SU-DHL-6 (cell line): ENCODE results near the gene GOLGA3.

ENCODE experiments used
- H2AFZ ChIP-seq: fragments of 200-600 bp; sonication (generic); 2 replicates; pipeline ENCODE4 v1.6.1; 2014; ENCODE audit warnings: low read depth, mild to moderate bottlenecking, moderate library complexity, mixed read lengths, antibody characterized with exemption, low read length; ENCODE audit not compliant: severe bottlenecking
- H3F3A ChIP-seq: fragments of 200-600 bp; shearing (Covaris generic); 2 replicates; pipeline ENCODE4 v1.6.0; 2016; ENCODE audit warnings: antibody characterized with exemption, mild to moderate bottlenecking; ENCODE audit not compliant: insufficient read depth
- H3K27ac ChIP-seq: fragments of 200-600 bp; sonication (generic); 2 replicates; pipeline ENCODE4 v1.5.1; 2016; ENCODE audit warnings: low read depth, mild to moderate bottlenecking, low read length, moderate library complexity, mixed read lengths
- H3K27me3 ChIP-seq: fragments of 200-600 bp; sonication (generic), shearing (Covaris generic); 2 replicates; pipeline ENCODE4 v1.6.0; 2014; ENCODE audit warnings: mild to moderate bottlenecking, low read length
- H3K36me3 ChIP-seq: fragments of 200-600 bp; sonication (generic); 2 replicates; pipeline ENCODE4 v1.6.1; 2014; ENCODE audit warnings: mild to moderate bottlenecking, low read length, mixed read lengths
- H3K4me2 ChIP-seq: fragments of 300-600, 200-600 bp; shearing (Covaris generic), sonication (generic); 2 replicates; pipeline ENCODE4 v1.6.0; 2014; ENCODE audit warnings: low read length, low read depth, mild to moderate bottlenecking; ENCODE audit not compliant: poor library complexity, severe bottlenecking
- H3K4me3 ChIP-seq: fragments of 200-600 bp; sonication (generic); 2 replicates; pipeline ENCODE4 v1.5.1; 2014; ENCODE audit warnings: antibody characterized with exemption, low read length, mild to moderate bottlenecking, mixed read lengths; ENCODE audit not compliant: insufficient read depth, poor library complexity, severe bottlenecking
- H3K79me2 ChIP-seq: fragments of 200-600 bp; sonication (generic); 2 replicates; pipeline ENCODE4 v1.6.1; 2014; ENCODE audit warnings: mild to moderate bottlenecking, low read length, moderate library complexity; ENCODE audit not compliant: insufficient read depth
- H3K9ac ChIP-seq: fragments of 200-600 bp; sonication (generic); 2 replicates; pipeline ENCODE4 v1.7.0; 2014; ENCODE audit warnings: mild to moderate bottlenecking, low read length
- H3K9me2 ChIP-seq: fragments of 200-600 bp; sonication (generic); replicated peaks from 2 replicates; pipeline ENCODE4 v1.6.1; 2014; ENCODE audit warnings: low read length; ENCODE audit not compliant: insufficient read depth
- H3K9me3 ChIP-seq: fragments of 200-600 bp; sonication (generic); 2 replicates; pipeline ENCODE4 v1.6.1; 2014; ENCODE audit warnings: low read length, mixed read lengths; ENCODE audit not compliant: insufficient read depth
- H4K20me1 ChIP-seq: fragments of 200-600 bp; sonication (generic); 2 replicates; pipeline ENCODE4 v1.6.1; 2014; ENCODE audit warnings: low read depth, mild to moderate bottlenecking, antibody characterized with exemption, low read length, moderate library complexity, mixed read lengths
- EZH2phosphoT487 ChIP-seq: fragments of 200-600 bp; sonication (generic), shearing (Covaris generic); conservative IDR thresholded peaks from 2 replicates; pipeline ENCODE4 v1.6.1; 2018; ENCODE audit warnings: mild to moderate bottlenecking, antibody characterized with exemption, low read length, moderate library complexity, mixed read lengths
- TF ChIP-seq, protein P1 (sequence below): fragments of 200-600 bp; sonication (generic); IDR thresholded peaks from one replicate; pipeline ENCODE4 v1.5.1; 2017; ENCODE audit warnings: antibody characterized with exemption, mild to moderate bottlenecking, low read length, moderate library complexity; ENCODE audit not compliant: insufficient read depth, poor library complexity, severe bottlenecking

GOLGA3 gene

GRCh38 chr12:132765361-132765760 lies 63.3 kb downstream of the GOLGA3 start:
- H3F3A ChIP-seq = peaks cover 35% of the 10 kb centered on the region
- H3K4me3 ChIP-seq = no peak overlapping the region
- no peak overlapping the region for H3K9ac ChIP-seq
- H3K79me2 ChIP-seq = peaks cover 18% of the 10 kb centered on the region
- H3K27ac ChIP-seq = no peak overlapping the region
- no peaks in the 10 kb centered on the region for H3K9me2 ChIP-seq
- TF ChIP-seq, protein P1, sequence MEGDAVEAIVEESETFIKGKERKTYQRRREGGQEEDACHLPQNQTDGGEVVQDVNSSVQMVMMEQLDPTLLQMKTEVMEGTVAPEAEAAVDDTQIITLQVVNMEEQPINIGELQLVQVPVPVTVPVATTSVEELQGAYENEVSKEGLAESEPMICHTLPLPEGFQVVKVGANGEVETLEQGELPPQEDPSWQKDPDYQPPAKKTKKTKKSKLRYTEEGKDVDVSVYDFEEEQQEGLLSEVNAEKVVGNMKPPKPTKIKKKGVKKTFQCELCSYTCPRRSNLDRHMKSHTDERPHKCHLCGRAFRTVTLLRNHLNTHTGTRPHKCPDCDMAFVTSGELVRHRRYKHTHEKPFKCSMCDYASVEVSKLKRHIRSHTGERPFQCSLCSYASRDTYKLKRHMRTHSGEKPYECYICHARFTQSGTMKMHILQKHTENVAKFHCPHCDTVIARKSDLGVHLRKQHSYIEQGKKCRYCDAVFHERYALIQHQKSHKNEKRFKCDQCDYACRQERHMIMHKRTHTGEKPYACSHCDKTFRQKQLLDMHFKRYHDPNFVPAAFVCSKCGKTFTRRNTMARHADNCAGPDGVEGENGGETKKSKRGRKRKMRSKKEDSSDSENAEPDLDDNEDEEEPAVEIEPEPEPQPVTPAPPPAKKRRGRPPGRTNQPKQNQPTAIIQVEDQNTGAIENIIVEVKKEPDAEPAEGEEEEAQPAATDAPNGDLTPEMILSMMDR = no peak
- no peak for TF ChIP-seq EZH2phosphoT487
- H2AFZ ChIP-seq = no peak overlapping the region
- H3K9me3 ChIP-seq = no peaks in the 10 kb centered on the region
- no peaks in the 10 kb centered on the region for H3K27me3 ChIP-seq
- no peak overlapping the region for H3K4me2 ChIP-seq
- peaks cover 4% of the 10 kb centered on the region; the same call in 1 of the 2 replicates for H3K36me3 ChIP-seq
- H4K20me1 ChIP-seq = peaks cover 5% of the 10 kb centered on the region; the same call in 1 of the 2 replicates

DNA sequence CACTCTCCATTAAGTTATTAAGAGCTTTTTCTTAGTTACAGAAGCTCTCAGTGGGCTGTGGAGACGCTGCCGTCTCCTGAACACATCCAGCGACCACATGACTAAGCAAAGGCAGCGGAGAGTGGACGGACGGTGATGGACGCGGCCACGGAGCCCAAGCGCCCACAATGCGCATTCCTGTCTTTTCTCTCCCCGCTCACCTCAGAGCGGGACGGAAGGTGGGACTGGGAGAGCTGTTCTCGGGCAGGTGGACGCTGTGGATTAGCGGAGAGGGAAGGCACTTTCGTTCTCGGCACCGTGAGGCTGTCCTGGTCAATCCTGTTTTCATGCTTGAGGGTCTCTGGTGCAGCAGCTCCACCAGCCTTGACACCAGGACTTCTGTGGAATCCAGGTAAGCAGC lies 64.4 kb downstream of the GOLGA3 start:
- Histone ChIP-seq H2AFZ (no peak overlapping the region), H3K9me3 (no peaks in the 10 kb centered on the region), H3K4me3 (no peak overlapping the region), H3K27me3 (no peaks in the 10 kb centered on the region), H3K4me2 (no peak overlapping the region), H3K27ac (no peak overlapping the region), H3K36me3 (no peaks in the 10 kb centered on the region; the same call in 1 of the 2 replicates), H3F3A (peaks cover 24% of the 10 kb centered on the region), H3K9me2 (no peaks in the 10 kb centered on the region), H4K20me1 (peaks cover 10% of the 10 kb centered on the region; the same call in 1 of the 2 replicates), H3K9ac (no peak overlapping the region), H3K79me2 (peaks cover 30% of the 10 kb centered on the region)
- TF ChIP-seq EZH2phosphoT487 = no peak
- TF ChIP-seq, protein P1 = no peak

DNA sequence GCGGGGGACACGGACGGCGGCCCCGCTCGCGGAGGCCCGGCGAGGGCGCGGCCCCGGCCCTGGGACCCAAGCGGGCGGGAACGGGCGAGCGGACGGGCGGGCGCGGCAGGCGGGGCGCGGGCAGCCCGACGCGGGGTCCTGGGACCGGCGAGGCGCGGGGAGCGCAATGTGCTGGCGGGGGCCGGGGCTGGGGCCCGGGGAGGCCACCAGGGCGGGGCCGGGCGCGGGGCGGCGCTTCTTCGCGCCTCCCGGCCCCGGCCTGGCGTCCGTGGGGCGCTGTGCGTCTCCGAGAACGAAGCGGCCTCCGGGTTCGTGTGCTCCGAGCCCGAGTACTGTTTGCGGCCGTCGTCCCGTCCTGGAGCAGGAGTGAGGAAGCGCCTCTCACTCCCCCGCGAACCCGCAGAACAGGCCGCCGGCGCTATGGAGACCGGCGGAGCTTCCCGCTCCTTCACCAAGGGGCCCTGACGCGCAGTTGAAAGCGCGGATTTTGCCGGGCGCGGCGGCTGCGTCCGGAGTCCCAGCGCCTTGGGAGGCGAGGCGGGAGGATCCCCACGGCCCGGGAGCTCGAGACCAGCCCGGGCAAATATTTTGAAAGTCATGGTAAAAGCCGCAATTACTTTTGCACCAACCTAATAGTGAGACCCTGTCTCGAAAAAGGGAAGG lies 66.6 kb downstream of the GOLGA3 start:
- Histone ChIP-seq H3K36me3 (0 out of 2 replicates have a peak, but pooled peaks cover 1% of the 10 kb centered on the region), H3K9ac (peak overlapping the region; percentile 99), H3K27ac (peak overlapping the region; percentile 96), H3F3A (0 out of 2 replicates have a peak, but pooled peaks cover 6% of the 10 kb centered on the region), H3K9me2 (no peaks in the 10 kb centered on the region), H3K4me3 (peak overlapping the region; percentile 91), H3K27me3 (no peaks in the 10 kb centered on the region), H4K20me1 (peaks cover 14% of the 10 kb centered on the region; the same call in 1 of the 2 replicates), H3K9me3 (no peaks in the 10 kb centered on the region), H3K4me2 (peak overlapping the region; percentile 69), H2AFZ (peak overlapping the region; percentile 77), H3K79me2 (peaks cover 52% of the 10 kb centered on the region)
- TF ChIP-seq, protein P1 = no peak
- no peak for TF ChIP-seq EZH2phosphoT487
